ENCODE results near the gene CD200.

The CD200 gene, protein sequence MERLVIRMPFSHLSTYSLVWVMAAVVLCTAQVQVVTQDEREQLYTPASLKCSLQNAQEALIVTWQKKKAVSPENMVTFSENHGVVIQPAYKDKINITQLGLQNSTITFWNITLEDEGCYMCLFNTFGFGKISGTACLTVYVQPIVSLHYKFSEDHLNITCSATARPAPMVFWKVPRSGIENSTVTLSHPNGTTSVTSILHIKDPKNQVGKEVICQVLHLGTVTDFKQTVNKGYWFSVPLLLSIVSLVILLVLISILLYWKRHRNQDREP

GRCh38 chr3:112333002-112333380 is at the start of gene CD200:
Gene CD200 (plus strand): TSS chr3:112333156. CDS start chr3:112333213, 57 bp downstream.
- peak; percentile 22 for DNase-seq

DNA sequence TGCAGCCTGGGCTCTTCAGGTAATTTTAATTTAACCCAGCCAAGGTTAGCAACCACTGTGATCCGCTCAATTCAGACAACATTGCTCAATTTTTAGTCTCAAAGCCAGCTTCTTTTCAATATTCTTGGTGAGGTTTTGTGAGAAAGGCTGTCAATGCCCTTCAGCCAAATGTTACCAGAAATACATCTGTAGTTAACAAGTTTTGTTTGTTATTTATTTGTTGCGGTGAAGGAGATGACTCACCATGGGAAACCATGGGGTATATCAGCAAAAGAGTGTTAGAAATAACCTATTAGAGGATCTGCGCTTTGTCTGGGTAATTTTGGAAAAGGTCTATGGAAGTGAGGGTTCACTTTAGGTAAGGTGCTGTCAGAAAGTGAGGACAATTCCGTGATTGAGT is 43.9 kb upstream of the CD200 start:
- DNase-seq, result no peak

DNA sequence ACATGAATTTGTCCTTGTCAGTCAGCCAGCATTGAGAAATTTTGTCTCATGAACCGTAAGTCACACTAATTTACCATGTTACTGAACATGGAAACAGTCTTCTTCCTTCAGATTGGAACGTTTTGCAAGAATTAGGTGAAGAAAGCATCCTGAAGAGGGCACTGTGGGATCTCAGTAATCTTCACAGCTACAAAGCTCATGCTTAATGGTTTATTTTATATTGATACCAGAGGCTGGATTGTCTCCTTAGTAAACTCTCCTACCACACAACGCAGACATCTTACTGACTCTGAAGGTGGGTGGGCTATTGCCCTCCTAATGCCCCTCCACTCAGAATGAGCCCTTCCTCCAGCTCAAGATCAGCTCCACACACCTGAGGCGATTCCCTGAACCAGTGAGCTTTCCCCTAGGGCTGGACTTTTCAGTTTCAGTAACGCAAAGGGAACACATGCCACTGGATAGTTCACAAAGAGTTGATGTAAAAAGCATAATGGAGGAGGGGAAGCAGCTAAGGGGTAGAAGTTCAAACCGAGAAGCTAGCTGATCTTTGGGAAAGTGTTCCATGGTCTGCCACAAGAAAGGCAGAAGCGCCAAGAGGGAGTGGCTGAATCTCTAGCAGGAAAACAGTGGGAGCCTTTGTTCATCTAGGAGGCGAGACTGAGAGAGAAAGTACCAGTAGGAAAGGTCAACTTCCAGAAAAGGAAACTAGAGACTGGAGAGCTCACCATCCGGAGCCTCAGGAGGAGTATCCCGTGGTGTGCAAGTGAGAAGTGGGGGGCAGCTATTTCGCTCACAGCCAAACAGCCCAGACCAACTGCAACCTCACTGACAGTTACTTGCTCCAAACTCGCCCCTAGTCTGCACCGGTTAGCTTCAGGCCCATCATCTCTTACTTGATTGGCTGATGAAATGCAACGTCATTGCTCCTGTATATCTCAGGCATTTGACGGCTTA is 39.3 kb upstream of the CD200 start, which contains the start of gene SLC9C1:
SLC9C1 (minus strand) TSS at position 849 of the 954 bp plus-strand sequence. CDS start 7,425 bp downstream, outside the sequence.
- peak; percentile 26 for DNase-seq

- DNase-seq, result no peak
Observed at GRCh38 chr3:112297714-112298113, 35.2 kb upstream of the CD200 start.

GRCh38 chr3:112298781-112299180 is 34.2 kb upstream of the CD200 start:
- no peak for DNase-seq

GRCh38 chr3:112302150-112302830 is 30.7 kb upstream of the CD200 start:
- DNase-seq, result no peak

GRCh38 chr3:112302881-112303763 is 29.8 kb upstream of the CD200 start:
- no peak for DNase-seq

GRCh38 chr3:112303764-112304325 is 29.1 kb upstream of the CD200 start:
- DNase-seq, result peak; percentile 19

- DNase-seq, result no peak
Observed at GRCh38 chr3:112304611-112305010, 28.3 kb upstream of the CD200 start.

DNA sequence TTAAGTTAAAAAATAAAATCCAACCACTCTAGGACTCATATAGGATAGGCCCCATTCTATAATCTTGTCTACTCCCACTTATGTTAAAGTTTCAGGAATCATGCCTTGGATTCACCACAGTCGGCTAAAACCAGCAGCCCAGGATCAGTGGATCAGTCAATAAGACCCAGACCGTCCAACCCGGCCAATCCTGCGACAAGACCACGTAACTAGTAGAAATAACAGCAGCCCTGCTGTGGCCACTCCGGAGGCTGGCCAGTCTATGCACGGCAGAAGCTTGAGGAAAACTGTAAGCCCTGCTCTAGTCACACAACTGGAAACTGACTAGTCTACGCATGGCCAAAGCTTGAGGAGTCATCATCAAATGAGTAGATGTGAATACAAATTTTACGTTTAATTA is 26.1 kb upstream of the CD200 start:
- DNase-seq, result no peak

DNA sequence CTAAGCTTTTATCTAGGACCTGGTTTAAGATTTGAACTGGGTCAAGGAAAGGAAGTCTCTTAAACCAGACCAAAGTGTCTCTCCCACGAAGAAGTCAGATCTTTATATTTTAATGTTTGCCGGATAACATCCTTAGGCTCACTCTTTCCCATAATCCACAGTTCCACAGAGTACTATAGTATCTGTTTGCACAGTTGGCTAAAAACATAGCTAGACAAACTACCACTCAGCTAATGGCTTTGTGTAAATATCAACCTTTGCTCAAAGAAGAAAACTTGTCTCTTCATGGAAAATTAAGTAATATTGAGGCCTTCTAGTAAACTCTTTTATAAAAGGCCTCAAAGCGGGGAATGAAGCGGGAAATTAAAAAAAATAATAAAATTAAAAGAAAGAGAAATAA is 25.4 kb upstream of the CD200 start:
- DNase-seq, result no peak

DNA sequence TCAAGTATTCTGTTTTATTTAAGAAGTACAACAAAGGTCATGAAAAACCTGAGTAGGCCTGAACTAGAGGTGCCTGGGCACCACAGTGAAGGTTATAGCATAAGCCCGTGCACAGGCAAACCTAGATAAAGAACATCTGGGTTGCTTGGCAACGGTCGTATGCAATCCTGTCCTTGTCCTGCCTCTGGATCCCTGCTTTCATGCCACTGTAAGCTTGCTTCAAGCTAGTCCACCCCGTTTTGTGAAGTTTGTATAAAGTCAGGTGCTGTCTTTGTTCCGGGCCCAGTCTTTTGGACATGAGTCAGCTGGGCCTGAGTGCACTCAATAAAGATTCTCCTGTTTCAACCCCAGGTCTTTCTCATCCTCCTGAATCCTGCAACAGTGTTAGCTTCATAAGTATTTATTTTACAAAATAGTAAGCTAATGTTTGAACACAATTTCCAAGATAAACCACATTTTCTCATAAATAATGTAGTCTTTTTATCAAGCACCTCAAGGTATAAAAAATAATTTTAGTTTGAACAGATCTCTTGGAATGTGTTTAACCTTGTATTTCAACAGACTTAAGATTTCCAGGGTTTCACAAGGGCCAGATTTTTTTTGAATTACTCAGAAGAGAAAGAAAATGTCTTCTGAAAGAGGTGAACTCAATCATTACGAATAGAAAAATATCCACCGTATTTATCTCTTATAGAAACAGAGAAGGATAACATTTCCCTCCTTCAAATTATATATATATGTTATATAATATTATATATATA is 24.6 kb upstream of the CD200 start:
- no peak for DNase-seq

DNA sequence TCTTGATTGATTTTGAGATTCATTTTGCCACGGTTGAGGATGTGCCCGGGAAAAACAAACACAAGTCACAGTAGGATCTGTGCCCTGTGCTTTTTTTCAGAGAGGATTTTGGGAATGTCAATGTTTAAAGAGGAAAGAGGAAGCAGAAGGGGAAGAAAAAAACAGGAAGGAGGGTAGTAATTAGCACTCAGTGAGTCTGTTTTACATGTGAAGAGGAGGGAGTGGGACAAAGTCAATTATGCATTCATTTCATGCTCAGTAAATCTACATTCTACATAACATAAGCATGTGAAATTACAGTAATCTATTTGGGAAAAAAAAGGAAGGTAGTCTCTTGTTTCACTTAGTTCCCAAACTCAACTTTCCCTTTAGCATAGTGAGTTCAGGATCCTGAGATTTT is 18.3 kb upstream of the CD200 start:
- no peak for DNase-seq

GRCh38 chr3:112315791-112316190 is 17.2 kb upstream of the CD200 start:
- DNase-seq, result no peak

DNA sequence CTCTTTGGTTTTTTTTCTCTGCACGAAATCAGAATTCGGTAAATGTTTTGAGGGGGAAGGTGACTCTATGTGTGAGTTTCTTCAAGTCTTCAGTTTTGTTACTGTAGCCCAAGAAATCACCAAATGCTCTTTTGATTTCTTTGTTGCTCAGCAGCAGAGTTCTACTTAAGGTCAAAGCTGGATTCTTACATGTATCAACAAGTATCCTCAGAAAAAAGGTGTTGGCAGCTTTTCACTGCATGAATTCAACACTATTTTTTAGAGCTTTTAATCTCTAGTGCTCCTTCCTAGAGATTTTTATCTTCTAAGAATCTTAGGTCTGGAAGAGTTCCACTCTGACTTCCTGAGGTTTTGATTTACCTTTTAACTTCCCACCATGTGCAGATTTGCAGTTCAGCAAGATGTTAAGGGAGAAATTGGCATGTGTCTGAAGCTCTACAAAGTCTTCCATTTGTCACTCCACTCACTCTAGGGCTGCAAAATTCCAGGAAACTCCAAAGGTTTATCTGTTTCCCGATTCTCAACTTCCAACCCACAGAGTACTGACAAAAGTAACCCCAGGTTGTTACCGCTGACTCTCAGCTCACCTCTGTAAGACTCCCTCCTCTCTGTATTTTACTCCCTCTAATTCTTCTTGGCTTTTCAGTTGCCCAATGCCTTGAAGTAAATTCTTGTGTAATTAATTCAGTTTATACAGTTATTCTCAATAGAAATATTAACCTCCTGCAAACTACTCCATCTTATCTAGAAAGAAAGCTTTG is 13.3 kb upstream of the CD200 start:
- no peak for DNase-seq

GRCh38 chr3:112320691-112321090 is 12.3 kb upstream of the CD200 start:
- DNase-seq, result no peak

DNA sequence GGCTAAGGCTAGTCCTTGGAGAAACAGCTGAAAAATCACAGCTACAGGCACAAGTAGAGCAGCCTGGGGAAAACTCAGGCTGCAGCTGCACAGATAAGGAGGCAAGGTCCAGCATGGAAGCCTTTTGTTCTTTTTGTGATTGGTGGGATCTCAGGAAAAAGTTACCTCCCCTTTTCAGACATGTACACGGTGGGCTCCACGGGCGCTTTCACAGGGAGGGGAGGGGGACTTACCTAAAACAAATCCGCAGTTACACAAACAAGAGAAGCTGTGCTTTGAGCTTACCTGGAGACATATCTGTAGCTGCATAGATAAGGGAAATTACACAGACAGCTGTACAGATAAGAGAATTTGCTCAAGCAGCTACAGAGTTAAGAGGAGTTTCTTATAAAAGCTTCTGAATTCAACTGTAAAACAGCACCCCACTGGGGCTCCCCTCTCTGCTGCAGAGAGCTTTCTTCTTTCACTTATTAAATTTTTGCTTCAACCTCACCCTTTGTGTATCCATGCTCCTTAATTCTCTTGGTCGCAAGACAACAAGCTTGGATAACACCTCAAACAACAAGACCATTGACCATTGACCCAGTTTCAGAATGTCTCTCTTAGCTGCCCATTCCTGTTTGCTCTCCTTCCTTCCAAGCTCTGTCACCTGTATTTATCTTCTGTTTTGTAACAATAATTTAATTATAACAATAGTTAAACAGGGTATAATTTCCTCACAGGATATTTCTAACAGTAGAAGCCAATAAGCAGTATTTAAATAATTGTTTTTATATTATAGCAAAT is 10.9 kb upstream of the CD200 start:
- no peak for DNase-seq

- DNase-seq, result peak; percentile 25
Observed at GRCh38 chr3:112327371-112327951, 5.5 kb upstream of the CD200 start.

- no peak for DNase-seq
Observed at GRCh38 chr3:112331851-112332250, 1.1 kb upstream of the CD200 start.

Data from activated gamma-delta T cell treated with Interleukin-2 at 50 U/mL for 16 hours (primary cell).